Heart left ventricle (tissue), 16 donors: ENCODE measurements around the gene TMEM106B. TPM values are rescaled to one million over a fixed set of nuclear protein-coding genes. Genes with fewer than 3 reads are reported as not detected.

Experiments
- ATAC-seq, 4 donors: fragments of 200-7000 bp; cut with Tn5 transposase; one replicate each; pipeline ENCODE4 v1.9.1; 2020 to 2022; ENCODE audit warnings: moderate library complexity in 4 of 4, mild to moderate bottlenecking in 3 of 4, moderate number of reproducible peaks in 1 of 4
- DNase-seq, 5 donors: peaks; one replicate each; pipeline ENCODE4 v3.0.0-alpha.2; 2020
- H3K27ac ChIP-seq, 12 donors: fragments of 200-600 bp; sonication (generic) in 4 of 12; one replicate each; pipeline versions ENCODE4 v1.5.0 to v1.8.0; 2016 to 2022; ENCODE audit warnings: mild to moderate bottlenecking in 2 of 12
- H3K27me3 ChIP-seq, 9 donors: fragments of 200-600 bp; sonication (generic) in 2 of 9; one replicate each; pipeline versions ENCODE4 v1.5.1 to v1.8.0; 2016 to 2022; ENCODE audit warnings: mild to moderate bottlenecking in 3 of 9
- H3K36me3 ChIP-seq, 9 donors: fragments of 200-600 bp; sonication (generic) in 2 of 9; one replicate each; pipeline versions ENCODE4 v1.5.0 to v1.8.0; 2018 to 2022; ENCODE audit warnings: mild to moderate bottlenecking in 2 of 9
- H3K4me1 ChIP-seq, 12 donors: fragments of 200-600 bp; sonication (generic) in 4 of 12; one replicate each; pipeline versions ENCODE4 v1.5.0 to v1.8.0; 2016 to 2022; ENCODE audit warnings: mild to moderate bottlenecking in 3 of 12
- H3K4me3 ChIP-seq, 12 donors: fragments of 200-600 bp; sonication (generic) in 4 of 12; one replicate each; pipeline versions ENCODE4 v1.5.0 to v1.8.0; 2017 to 2022; ENCODE audit warnings: mild to moderate bottlenecking in 9 of 12, moderate library complexity in 4 of 12
- H3K9me3 ChIP-seq, 12 donors: fragments of 200-600 bp; sonication (generic) in 4 of 12; one replicate each; pipeline versions ENCODE4 v1.5.0 to v1.8.0; 2016 to 2022; ENCODE audit warnings: mild to moderate bottlenecking in 1 of 12
- CTCF ChIP-seq, 12 donors: fragments of 200-600 bp; sonication (generic) in 4 of 12; IDR thresholded peaks; one replicate each; pipeline versions ENCODE4 v1.5.0 to v1.8.0; 2018 to 2022; ENCODE audit warnings: antibody characterized with exemption in 12 of 12, mild to moderate bottlenecking in 5 of 12
- POLR2A ChIP-seq, 2 donors: fragments of 450-650 bp; IDR thresholded peaks; one replicate each; pipeline ENCODE4 v1.6.1; 2017; ENCODE audit warnings: antibody characterized with exemption in 2 of 2, mild to moderate bottlenecking in 2 of 2, moderate library complexity in 2 of 2
- WGBS, 4 donors: extraction: QIAGEN DNeasy Blood & Tissue Kit in 2 of 4; methylation state at CpG; one replicate each; pipeline versions ENCODE4 v1.1.5 to v1.1.7; 2013 to 2018; 5-methylcytosine and 5-hydroxymethylcytosine counted together
- intact Hi-C, 10 donors: fragments of 100-400 bp; cut with DNase I; formaldehyde crosslinking; loops; one replicate each; pipeline versions ENCODE4 v1.11.1 to v1.14.2; 2022
- polyA plus RNA-seq, 2 donors: library from polyadenylated mRNA; stranded (reverse); fragments of 200-250 nt; gene quantifications; one replicate each; pipeline ENCODE4 v1.2.3, GENCODE V29; 2013
- total RNA-seq, 9 donors: library from RNA; depleted of rRNA in 2 of 9; stranded (reverse); fragments of >200 nt in 2 of 9; fragmentation: NEBNext Ultra II Directional in 3 of 9; extraction: Animal tissue kit (Norgen Biotek cat#: 25700) in 3 of 9; gene quantifications; one replicate each; pipeline versions ENCODE4 v1.1.0 to v1.2.4, GENCODE V29; 2016 to 2023
- donor health status: ischemic (EF 13 %, LVEDD 7.1; RV severe dilation, severe dysfunction).
- donor health status: healthy with polysubstance abuse.
- donor health status: DM: no; HTN: yes; CAD: no.
- donor health status: DM: no; HTN: no; CAD: no.
- donor health status: ischemic (EF 25% LVEDD 6.9; RV normal size, moderate dysfunction).
- donor health status: ischemic (EF 25% LVEDD 5.7; RV mildly dilated, moderate dysfunction).
- donor health status: healthy.
- donor health status: DM: yes; HTN: yes; CAD: no.
- donor health status: ischemic (EF 35%, LVEDD 5.7; RV mildly dilated, moderate dysfunction).
- donor health status: nonischemic (EF 11% LVEDD 7.7; RV severe dilation, severe dysfunction).
- donor health status: DM: yes; HTN: yes; CAD: no.
- donor health status: PGD.
- donor health status: ischemic (EF 29% LVEDD 5.4; RV normal size, mild dysfunction).
- donor health status: nonischemic (EF 23%, LVEDD 6.1; RV moderate dilation, normal function).

Gene TMEM106B
- total and polyA plus RNA-seq, 11 donors, result 11.5 to 54.1 (median 45.8) TPM

GRCh38 chr7:12250232-12250631 is 39.1 kb downstream of the TMEM106B start:
- no peak overlapping the region for H3K27ac ChIP-seq
- intact Hi-C loops, result no loop called here
- H3K4me1 ChIP-seq, result no peaks in the 10 kb centered on the region
- TF ChIP-seq CTCF (IDR thresholded peaks at IDR 0.05), result no peak
- no peak for TF ChIP-seq POLR2A (IDR thresholded peaks at IDR 0.05)
- no peak overlapping the region for H3K4me3 ChIP-seq
- peaks cover 0 to 19% (median 0%) of the 10 kb centered on the region in 12 donors for H3K9me3 ChIP-seq
- no peaks in the 10 kb centered on the region for H3K36me3 ChIP-seq
- no peak for ATAC-seq
- DNase-seq, result no peak
- H3K27me3 ChIP-seq, result no peaks in the 10 kb centered on the region

GRCh38 chr7:12256090-12256489 is 45.0 kb downstream of the TMEM106B start:
- WGBS, 4 donors, result 83 to 89% (median 84%) methylated on average over 2 of the region's 2 CpGs
- intact Hi-C loops, result no loop called here

GRCh38 chr7:12257582-12257981 is 46.5 kb downstream of the TMEM106B start:
- peaks cover 0 to 10% (median 0%) of the 10 kb centered on the region in 12 donors for H3K4me1 ChIP-seq
- no peaks in the 10 kb centered on the region for H3K27me3 ChIP-seq
- H3K27ac ChIP-seq, result peak overlapping the region in 3 of 12 donors; percentile 1 to 72 (median 24)
- DNase-seq, result no peak
- peak in 1 of 4 donors; percentile 69 for ATAC-seq
- peaks cover 0 to 6% (median 0%) of the 10 kb centered on the region in 12 donors for H3K9me3 ChIP-seq
- H3K36me3 ChIP-seq, result no peaks in the 10 kb centered on the region
- intact Hi-C loops, result no loop called here
- peak overlapping the region in 5 of 12 donors; percentile 7 to 38 (median 23) for H3K4me3 ChIP-seq
- no peak for TF ChIP-seq POLR2A (IDR thresholded peaks at IDR 0.05)
- TF ChIP-seq CTCF (IDR thresholded peaks at IDR 0.05), result no peak
- WGBS, 4 donors, result 57 to 71% (median 64%) methylated on average over 2 of the region's 2 CpGs

More at GRCh38 chr7:12256090-12256489, 45.0 kb downstream of the TMEM106B start:
- no peaks in the 10 kb centered on the region for H3K36me3 ChIP-seq
- peaks cover 0 to 10% (median 0%) of the 10 kb centered on the region in 12 donors for H3K4me1 ChIP-seq
- H3K4me3 ChIP-seq, result no peak overlapping the region
- no peak overlapping the region for H3K27ac ChIP-seq
- DNase-seq (no peak), ATAC-seq (no peak)
- no peaks in the 10 kb centered on the region for H3K27me3 ChIP-seq
- TF ChIP-seq CTCF (IDR thresholded peaks at IDR 0.05), result no peak
- TF ChIP-seq POLR2A (IDR thresholded peaks at IDR 0.05), result no peak
- H3K9me3 ChIP-seq, result peaks cover 0 to 19% (median 0%) of the 10 kb centered on the region in 12 donors

GRCh38 chr7:12258074-12258473 is 47.0 kb downstream of the TMEM106B start:
- ATAC-seq, result no peak
- Histone ChIP-seq H3K27ac (peak overlapping the region in 1 of 12 donors; percentile 72), H3K4me3 (peak overlapping the region in 3 of 12 donors; percentile 23 to 38 (median 24)), H3K9me3 (peaks cover 0 to 6% (median 0%) of the 10 kb centered on the region in 12 donors), H3K27me3 (no peaks in the 10 kb centered on the region), H3K36me3 (no peaks in the 10 kb centered on the region), H3K4me1 (peaks cover 0 to 10% (median 0%) of the 10 kb centered on the region in 12 donors)
- TF ChIP-seq CTCF (IDR thresholded peaks at IDR 0.05) (no peak), POLR2A (IDR thresholded peaks at IDR 0.05) (no peak)
- intact Hi-C loops, result no loop called here
- 91 to 95% (median 94%) methylated on average over 4 of the region's 4 CpGs for WGBS, 4 donors
- no peak for DNase-seq
